ENCODE measurements around the gene PPCDC.
"Not testable (repeated sequence)": the region's sequence is repeated elsewhere in the genome, so short reads cannot be mapped to it uniquely, and the experiment has no call there.

The PPCDC gene

GRCh38 chr15:75068748-75069147 lies 45.4 kb downstream of the PPCDC start:
- no peak for DNase-seq

- no peak for DNase-seq
These were observed 46.0 kb downstream of the PPCDC start for GRCh38 chr15:75069301-75069925.

GRCh38 chr15:75070674-75071073 lies 47.3 kb downstream of the PPCDC start:
- DNase-seq = no peak

- no peak for DNase-seq
These were observed 49.8 kb downstream of the PPCDC start for GRCh38 chr15:75073197-75073596.

- no peak for DNase-seq
These were observed 52.9 kb downstream of the PPCDC start for GRCh38 chr15:75076277-75076676.

- DNase-seq = not testable (repeated sequence)
These were observed 54.2 kb downstream of the PPCDC start for GRCh38 chr15:75077551-75077961.

GRCh38 chr15:75081150-75081549 lies 57.8 kb downstream of the PPCDC start:
- DNase-seq = no peak

- no peak for DNase-seq
These were observed 59.3 kb downstream of the PPCDC start for GRCh38 chr15:75082689-75083088.

GRCh38 chr15:75085708-75086107 lies 62.3 kb downstream of the PPCDC start:
- not testable (repeated sequence) for DNase-seq

GRCh38 chr15:75089456-75090387 lies 66.3 kb downstream of the PPCDC start:
- no peak for DNase-seq

- DNase-seq = no peak
These were observed 67.0 kb downstream of the PPCDC start for GRCh38 chr15:75090388-75090734.

GRCh38 chr15:75091814-75092213 lies 68.4 kb downstream of the PPCDC start:
- DNase-seq = no peak

- DNase-seq = not testable (repeated sequence)
These were observed 71.6 kb downstream of the PPCDC start for GRCh38 chr15:75094961-75095478.

GRCh38 chr15:75095594-75095993 lies 72.2 kb downstream of the PPCDC start:
- no peak for DNase-seq

GRCh38 chr15:75097939-75098338 lies 74.5 kb downstream of the PPCDC start:
- DNase-seq = no peak

GRCh38 chr15:75098404-75098803 lies 75.0 kb downstream of the PPCDC start:
- no peak for DNase-seq

Measured in right kidney (tissue), 1 donor.